Measurements from ENCODE around the gene ATXN1. TPM values are rescaled to one million over a fixed set of nuclear protein-coding genes. Genes with fewer than 3 reads are reported as not detected.

ATXN1 gene
- polyA plus RNA-seq, 1 donor from 2014 or later, result 28.2 TPM

GRCh38 chr6:16717275-16717942, 43.9 kb downstream of the ATXN1 start:
- H3K4me2 ChIP-seq (ENCODE audit: low read length), result no peak overlapping the region
- H2AFZ ChIP-seq (ENCODE audit: low read depth, low read length), result no peak overlapping the region
- H3K9me3 ChIP-seq (ENCODE audit: low read length), result no peaks in the 10 kb centered on the region
- no peaks in the 10 kb centered on the region for H4K20me1 ChIP-seq (ENCODE audit: insufficient read depth)
- TF ChIP-seq, protein P1, sequence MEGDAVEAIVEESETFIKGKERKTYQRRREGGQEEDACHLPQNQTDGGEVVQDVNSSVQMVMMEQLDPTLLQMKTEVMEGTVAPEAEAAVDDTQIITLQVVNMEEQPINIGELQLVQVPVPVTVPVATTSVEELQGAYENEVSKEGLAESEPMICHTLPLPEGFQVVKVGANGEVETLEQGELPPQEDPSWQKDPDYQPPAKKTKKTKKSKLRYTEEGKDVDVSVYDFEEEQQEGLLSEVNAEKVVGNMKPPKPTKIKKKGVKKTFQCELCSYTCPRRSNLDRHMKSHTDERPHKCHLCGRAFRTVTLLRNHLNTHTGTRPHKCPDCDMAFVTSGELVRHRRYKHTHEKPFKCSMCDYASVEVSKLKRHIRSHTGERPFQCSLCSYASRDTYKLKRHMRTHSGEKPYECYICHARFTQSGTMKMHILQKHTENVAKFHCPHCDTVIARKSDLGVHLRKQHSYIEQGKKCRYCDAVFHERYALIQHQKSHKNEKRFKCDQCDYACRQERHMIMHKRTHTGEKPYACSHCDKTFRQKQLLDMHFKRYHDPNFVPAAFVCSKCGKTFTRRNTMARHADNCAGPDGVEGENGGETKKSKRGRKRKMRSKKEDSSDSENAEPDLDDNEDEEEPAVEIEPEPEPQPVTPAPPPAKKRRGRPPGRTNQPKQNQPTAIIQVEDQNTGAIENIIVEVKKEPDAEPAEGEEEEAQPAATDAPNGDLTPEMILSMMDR (IDR thresholded peaks at IDR 0.05; ENCODE audit: poor library complexity, severe bottlenecking), result no peak
- TF ChIP-seq POLR2AphosphoS5 (IDR thresholded peaks at IDR 0.05) (no peak), TAF1 (IDR thresholded peaks at IDR 0.05; ENCODE audit: low read depth) (no peak), EP300 (conservative IDR thresholded peaks at IDR 0.05; ENCODE audit: poor library complexity, severe bottlenecking) (no peak), MXI1 (conservative IDR thresholded peaks at IDR 0.05; ENCODE audit: poor library complexity, severe bottlenecking) (no peak), REST (IDR thresholded peaks at IDR 0.05; ENCODE audit: borderline replicate concordance) (no peak), RAD21 (conservative IDR thresholded peaks at IDR 0.05) (no peak), EZH2 (IDR thresholded peaks at IDR 0.05; ENCODE audit: borderline replicate concordance, insufficient read depth, low read length, poor library complexity, severe bottlenecking) (no peak), SMC3 (conservative IDR thresholded peaks at IDR 0.05; ENCODE audit: poor library complexity) (no peak)
- no peak overlapping the region for H3K27ac ChIP-seq (ENCODE audit: low read length)
- no peaks in the 10 kb centered on the region for H3K79me2 ChIP-seq (replicated peaks; ENCODE audit: insufficient read depth, low read length)
- H3F3A ChIP-seq (ENCODE audit: insufficient read depth, low read length, poor library complexity, severe bottlenecking), result no peaks in the 10 kb centered on the region
- peaks cover 3% of the 10 kb centered on the region for H3K36me3 ChIP-seq (ENCODE audit: insufficient read depth, low read length)
- H3K4me3 ChIP-seq (ENCODE audit: low read length), result no peak overlapping the region
- no peak overlapping the region for H3K9ac ChIP-seq (ENCODE audit: low read length)
- no peaks in the 10 kb centered on the region for H3K27me3 ChIP-seq (ENCODE audit: insufficient read depth, low read depth, low read length)
- H3K9me2 ChIP-seq (ENCODE audit: insufficient read depth, low read length), result no peaks in the 10 kb centered on the region

- peaks cover 3% of the 10 kb centered on the region for H3K36me3 ChIP-seq (ENCODE audit: insufficient read depth, low read length)
- no peak for TF ChIP-seq EZH2 (IDR thresholded peaks at IDR 0.05; ENCODE audit: borderline replicate concordance, insufficient read depth, low read length, poor library complexity, severe bottlenecking)
- TF ChIP-seq MXI1 (conservative IDR thresholded peaks at IDR 0.05; ENCODE audit: poor library complexity, severe bottlenecking), result no peak
- no peak for TF ChIP-seq TAF1 (IDR thresholded peaks at IDR 0.05; ENCODE audit: low read depth)
- TF ChIP-seq, protein P1 (IDR thresholded peaks at IDR 0.05; ENCODE audit: poor library complexity, severe bottlenecking), result no peak
- TF ChIP-seq EP300 (conservative IDR thresholded peaks at IDR 0.05; ENCODE audit: poor library complexity, severe bottlenecking), result no peak
- TF ChIP-seq REST (IDR thresholded peaks at IDR 0.05; ENCODE audit: borderline replicate concordance), result no peak
- no peak for TF ChIP-seq POLR2AphosphoS5 (IDR thresholded peaks at IDR 0.05)
- no peak for TF ChIP-seq SMC3 (conservative IDR thresholded peaks at IDR 0.05; ENCODE audit: poor library complexity)
- TF ChIP-seq RAD21 (conservative IDR thresholded peaks at IDR 0.05), result no peak
- H3K4me2 ChIP-seq (ENCODE audit: low read length), result no peak overlapping the region
- H3K9ac ChIP-seq (ENCODE audit: low read length), result no peak overlapping the region
- no peaks in the 10 kb centered on the region for H4K20me1 ChIP-seq (ENCODE audit: insufficient read depth)
- no peaks in the 10 kb centered on the region for H3K9me2 ChIP-seq (ENCODE audit: insufficient read depth, low read length)
- no peak overlapping the region for H3K27ac ChIP-seq (ENCODE audit: low read length)
- H3K4me3 ChIP-seq (ENCODE audit: low read length), result no peak overlapping the region
- H2AFZ ChIP-seq (ENCODE audit: low read depth, low read length), result no peak overlapping the region
- no peaks in the 10 kb centered on the region for H3K79me2 ChIP-seq (replicated peaks; ENCODE audit: insufficient read depth, low read length)
- no peaks in the 10 kb centered on the region for H3F3A ChIP-seq (ENCODE audit: insufficient read depth, low read length, poor library complexity, severe bottlenecking)
- H3K9me3 ChIP-seq (ENCODE audit: low read length), result no peaks in the 10 kb centered on the region
- no peaks in the 10 kb centered on the region for H3K27me3 ChIP-seq (ENCODE audit: insufficient read depth, low read depth, low read length)
These were observed 44.9 kb downstream of the ATXN1 start for GRCh38 chr6:16716321-16716858.

Data from neural cell (in vitro differentiated cells).